HCT116 (cell line): ENCODE measurements around the gene TMEM106C.

Experiments
- CBX3 ChIP-seq: IDR thresholded peaks from 2 replicates; pipeline ENCODE4 v1.6.1; 2012; ENCODE audit warnings: low read depth
- CTCF ChIP-seq, 3 experiments: fragments of 200-600 bp in 1 of 3; sonication (generic) in 1 of 3; IDR thresholded peaks in 2 of 3; conservative IDR thresholded peaks in 1 of 3; 2 replicates each; pipeline ENCODE4 v1.5.1; 2012 to 2017; ENCODE audit warnings: low read depth in 2 of 3, low read length in 2 of 3, antibody characterized with exemption in 1 of 3, borderline replicate concordance in 1 of 3, control low read depth in 1 of 3, mild to moderate bottlenecking in 1 of 3, mixed read lengths in 1 of 3, mixed run types in 1 of 3, moderate library complexity in 1 of 3; ENCODE audit not compliant: insufficient read depth in 1 of 3
- EGR1 ChIP-seq: IDR thresholded peaks from 2 replicates; pipeline ENCODE4 v1.6.1; 2012; ENCODE audit warnings: low read depth
- RAD21 ChIP-seq: IDR thresholded peaks from 2 replicates; pipeline ENCODE4 v1.6.1; 2012; ENCODE audit warnings: low read depth, mild to moderate bottlenecking

GRCh38 chr12:47940773-47941474 lies 22.5 kb upstream of the TMEM106C start:
- TF ChIP-seq EGR1 (no peak), CTCF (IDR thresholded peaks at IDR 0.05 in 2 of 3, conservative IDR thresholded peaks at IDR 0.05 in 1 of 3; ENCODE audit: borderline replicate concordance in 1 of 3, insufficient read depth in 1 of 3, low read depth in 2 of 3, low read length in 2 of 3) (no peak), CBX3 (no peak), RAD21 (no peak)
